Retinal pigment epithelial cell (primary cell): ENCODE measurements around the gene EEF1AKMT3.

Source experiments
- DNase-seq: peaks from one replicate; pipeline ENCODE4 v3.0.0-alpha.2; 2010; ENCODE audit warnings: low read depth
- H3K4me3 ChIP-seq: 2 replicates; pipeline ENCODE4 v1.5.1; 2011; ENCODE audit warnings: mild to moderate bottlenecking, low read length, control low read depth, moderate library complexity
- CTCF ChIP-seq: conservative IDR thresholded peaks from 2 replicates; pipeline ENCODE4 v1.5.1; 2011; ENCODE audit warnings: low read depth, low read length, control low read depth, inconsistent platforms

EEF1AKMT3 gene

DNA sequence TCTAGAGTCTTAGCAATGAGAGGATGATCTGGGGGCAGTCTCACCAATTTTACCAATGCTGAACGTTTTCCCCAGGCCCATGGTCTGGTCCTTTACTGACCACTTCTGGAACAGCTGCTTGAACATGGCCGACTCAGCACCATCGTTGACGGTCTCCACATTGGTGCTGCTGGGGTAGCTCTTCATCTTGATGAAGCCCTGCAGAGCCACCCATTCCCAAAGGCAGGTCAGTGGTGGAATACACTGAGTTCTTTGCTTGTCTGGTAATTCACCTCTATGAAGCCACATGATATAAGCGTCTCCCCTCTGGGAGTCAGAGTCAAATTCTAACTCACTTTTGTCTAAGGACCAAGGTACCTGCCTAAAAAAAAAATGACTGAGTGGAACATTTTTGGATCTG, 35.9 kb downstream of the EEF1AKMT3 start:
- TF ChIP-seq CTCF = no peak
- no peak overlapping the region for H3K4me3 ChIP-seq
- DNase-seq = no peak

GRCh38 chr12:57809425-57809824, 37.0 kb downstream of the EEF1AKMT3 start:
- no peak for DNase-seq
- no peak for TF ChIP-seq CTCF
- H3K4me3 ChIP-seq = no peak overlapping the region

DNA sequence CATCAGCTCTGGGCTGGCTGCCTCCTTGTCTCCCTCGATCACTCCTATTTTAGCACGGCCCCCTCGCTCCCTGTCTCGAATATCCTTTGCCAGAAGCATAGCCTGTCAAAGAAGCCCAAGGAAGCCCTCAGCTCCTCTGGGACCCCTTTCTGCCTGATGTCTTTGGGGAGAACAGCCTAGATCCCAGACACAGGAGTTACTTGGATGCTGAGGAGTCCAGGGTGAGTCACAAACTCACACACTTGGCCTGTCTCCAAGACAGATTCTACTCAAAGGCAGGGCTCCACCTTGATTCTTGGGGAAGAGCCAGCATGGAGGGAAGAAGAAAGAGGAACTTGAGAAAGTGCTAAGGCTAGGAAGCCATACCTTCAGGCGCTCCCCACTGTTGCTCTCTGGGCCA, 38.0 kb downstream of the EEF1AKMT3 start:
- no peak for DNase-seq
- H3K4me3 ChIP-seq = no peak overlapping the region
- no peak for TF ChIP-seq CTCF

DNA sequence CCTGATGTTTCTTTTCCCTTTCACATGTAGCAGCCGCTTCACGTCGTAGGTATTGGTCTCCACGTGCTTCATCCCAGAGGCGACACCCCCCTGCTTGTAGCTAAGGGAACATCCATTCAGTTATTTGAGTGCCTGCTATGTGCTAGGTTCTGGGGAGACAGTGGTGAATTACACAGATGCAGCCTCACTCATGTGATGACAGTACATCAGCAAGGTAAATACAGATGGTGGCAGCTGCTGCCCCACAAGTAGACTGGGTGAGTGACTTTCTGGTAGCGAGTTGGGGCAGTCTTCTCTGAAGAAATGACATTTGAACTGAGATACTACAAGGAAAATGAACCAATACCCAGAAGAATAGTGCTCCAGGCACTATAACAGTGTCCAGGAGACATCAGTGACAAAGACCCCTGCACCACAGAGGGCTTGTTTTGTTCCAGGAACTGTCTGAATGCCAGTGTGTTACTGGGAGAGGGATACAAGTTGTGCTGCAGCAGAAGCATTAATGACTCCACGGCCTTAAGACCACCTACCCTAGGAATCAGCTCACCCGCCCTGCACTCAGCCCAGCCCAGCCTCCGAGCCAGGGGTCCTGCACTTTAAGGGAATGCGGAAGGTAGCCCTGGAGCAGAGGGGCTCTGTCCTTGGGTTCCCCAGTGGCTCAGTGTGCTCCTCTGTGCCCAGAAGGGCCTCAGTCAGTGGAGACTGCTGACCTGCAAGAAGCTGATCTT, 38.8 kb downstream of the EEF1AKMT3 start:
- TF ChIP-seq CTCF = no peak
- no peak for DNase-seq
- H3K4me3 ChIP-seq = no peak overlapping the region

DNA sequence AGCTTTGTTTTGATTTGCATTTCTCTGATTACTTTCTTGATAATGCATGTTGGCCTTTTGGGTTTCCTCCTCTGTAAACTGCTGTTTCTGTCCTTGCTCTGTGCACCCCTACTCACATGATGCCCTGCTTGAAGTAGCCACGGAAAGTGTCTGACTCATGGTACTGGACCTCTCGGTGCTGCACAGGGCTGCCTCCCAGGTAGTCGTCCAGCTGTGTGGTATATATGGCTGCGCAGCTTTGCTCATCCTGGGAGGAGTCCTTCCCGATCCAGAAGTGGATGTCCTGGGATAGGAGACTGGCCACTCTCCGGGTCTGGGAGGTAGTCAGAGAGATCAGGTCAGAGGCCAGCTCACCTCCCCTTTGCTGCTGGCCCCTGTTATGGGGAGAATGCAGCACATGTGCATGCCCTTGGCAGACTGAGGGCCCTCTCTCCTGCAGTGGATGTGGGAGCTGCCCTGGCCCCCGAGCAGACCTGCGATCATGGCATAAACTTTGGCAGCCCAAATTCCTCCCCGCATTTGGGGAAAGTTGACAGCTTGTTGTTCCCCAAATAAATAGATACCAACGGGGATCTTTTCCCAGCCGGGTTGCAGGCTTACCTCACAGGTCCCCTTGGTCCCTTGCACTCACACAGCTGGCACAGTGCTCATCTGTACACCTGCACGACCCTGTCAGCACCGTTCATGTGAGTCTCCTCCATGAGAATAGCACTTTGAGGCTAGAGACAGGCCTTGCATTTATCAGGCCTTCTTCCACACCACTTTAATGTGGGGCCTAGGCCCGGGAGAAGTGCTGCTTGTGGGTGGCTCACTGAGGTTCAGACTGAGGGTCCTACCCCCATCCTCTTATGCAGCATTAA, 40.9 kb downstream of the EEF1AKMT3 start:
- DNase-seq = no peak
- TF ChIP-seq CTCF = no peak
- H3K4me3 ChIP-seq = no peak overlapping the region

- no peak for DNase-seq
- no peak for TF ChIP-seq CTCF
- no peak overlapping the region for H3K4me3 ChIP-seq
These were observed 41.8 kb downstream of the EEF1AKMT3 start for GRCh38 chr12:57813971-57814772.
